Fibroblast of pulmonary artery (primary cell): ENCODE data around the gene C3orf20.

ENCODE experiments used
- DNase-seq: peaks from one replicate; pipeline ENCODE4 v3.0.0-alpha.2; 2010; ENCODE audit warnings: low read depth
- H3K4me3 ChIP-seq: replicated peaks from 2 replicates; pipeline ENCODE4 v1.5.1; 2011; ENCODE audit warnings: low read depth, mild to moderate bottlenecking, control low read depth, low read length, moderate library complexity
- TF ChIP-seq, protein P1 (sequence below): IDR thresholded peaks from 2 replicates; pipeline ENCODE4 v1.5.1; 2011; ENCODE audit warnings: mild to moderate bottlenecking, control low read depth, low read length, inconsistent platforms; ENCODE audit errors: missing control alignments

Gene C3orf20

DNA sequence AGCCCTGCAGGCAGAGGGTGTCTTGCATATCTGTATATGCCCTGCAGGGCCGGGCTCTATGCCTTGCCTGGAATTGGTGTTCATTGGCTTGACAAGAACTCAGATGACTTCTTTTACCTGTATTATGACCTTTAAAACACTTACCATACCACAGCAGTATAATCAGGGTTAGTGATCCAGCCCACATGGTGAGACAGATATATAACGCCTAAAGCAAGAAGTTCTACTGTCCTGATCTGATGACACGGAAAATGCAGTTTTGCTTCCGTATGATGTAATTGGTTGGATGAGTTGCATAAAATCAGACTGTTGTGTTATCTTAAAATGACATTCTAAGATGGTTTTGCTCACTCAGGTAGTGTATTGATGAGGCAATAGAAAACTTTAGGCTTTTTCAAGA is 14.0 kb upstream of the C3orf20 start:
- TF ChIP-seq, protein P1, sequence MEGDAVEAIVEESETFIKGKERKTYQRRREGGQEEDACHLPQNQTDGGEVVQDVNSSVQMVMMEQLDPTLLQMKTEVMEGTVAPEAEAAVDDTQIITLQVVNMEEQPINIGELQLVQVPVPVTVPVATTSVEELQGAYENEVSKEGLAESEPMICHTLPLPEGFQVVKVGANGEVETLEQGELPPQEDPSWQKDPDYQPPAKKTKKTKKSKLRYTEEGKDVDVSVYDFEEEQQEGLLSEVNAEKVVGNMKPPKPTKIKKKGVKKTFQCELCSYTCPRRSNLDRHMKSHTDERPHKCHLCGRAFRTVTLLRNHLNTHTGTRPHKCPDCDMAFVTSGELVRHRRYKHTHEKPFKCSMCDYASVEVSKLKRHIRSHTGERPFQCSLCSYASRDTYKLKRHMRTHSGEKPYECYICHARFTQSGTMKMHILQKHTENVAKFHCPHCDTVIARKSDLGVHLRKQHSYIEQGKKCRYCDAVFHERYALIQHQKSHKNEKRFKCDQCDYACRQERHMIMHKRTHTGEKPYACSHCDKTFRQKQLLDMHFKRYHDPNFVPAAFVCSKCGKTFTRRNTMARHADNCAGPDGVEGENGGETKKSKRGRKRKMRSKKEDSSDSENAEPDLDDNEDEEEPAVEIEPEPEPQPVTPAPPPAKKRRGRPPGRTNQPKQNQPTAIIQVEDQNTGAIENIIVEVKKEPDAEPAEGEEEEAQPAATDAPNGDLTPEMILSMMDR: no peak
- no peak for DNase-seq
- H3K4me3 ChIP-seq: no peak overlapping the region

DNA sequence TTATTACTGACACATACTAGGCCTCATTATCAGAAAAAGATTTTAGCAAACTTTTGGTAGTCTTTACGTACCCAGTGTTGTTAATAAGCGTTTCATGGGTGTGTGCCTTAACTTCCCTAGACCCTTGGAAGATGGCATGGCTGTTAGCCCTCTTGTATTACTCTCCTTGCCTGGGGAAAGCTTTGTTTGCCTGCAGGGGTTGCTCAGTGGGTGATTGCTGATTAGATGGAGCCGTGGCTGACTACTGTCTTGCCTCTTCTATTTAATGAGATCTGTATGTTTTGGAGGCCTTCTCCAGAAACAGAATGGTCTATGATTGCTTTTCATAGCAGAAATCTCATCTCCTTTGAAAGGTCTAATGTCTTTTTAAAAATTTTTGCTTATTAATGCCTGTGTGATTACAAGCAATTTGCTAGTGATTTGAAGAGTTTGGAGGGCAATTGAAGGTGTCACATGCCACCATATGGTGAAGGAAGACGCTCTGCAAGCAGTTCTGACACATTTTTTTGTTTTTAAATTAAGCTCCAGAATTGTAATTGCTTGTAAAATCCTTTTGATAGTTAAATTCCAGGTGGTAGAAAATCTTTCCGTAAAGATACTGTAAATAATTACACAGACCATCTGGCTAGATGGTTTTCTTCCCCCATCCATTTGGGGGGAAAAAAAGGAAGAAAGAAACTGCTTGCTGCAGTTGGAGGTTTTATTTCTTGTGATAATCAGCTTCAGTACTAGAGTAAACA is 11.4 kb upstream of the C3orf20 start:
- DNase-seq: no peak
- TF ChIP-seq, protein P1: no peak
- no peak overlapping the region for H3K4me3 ChIP-seq

DNA sequence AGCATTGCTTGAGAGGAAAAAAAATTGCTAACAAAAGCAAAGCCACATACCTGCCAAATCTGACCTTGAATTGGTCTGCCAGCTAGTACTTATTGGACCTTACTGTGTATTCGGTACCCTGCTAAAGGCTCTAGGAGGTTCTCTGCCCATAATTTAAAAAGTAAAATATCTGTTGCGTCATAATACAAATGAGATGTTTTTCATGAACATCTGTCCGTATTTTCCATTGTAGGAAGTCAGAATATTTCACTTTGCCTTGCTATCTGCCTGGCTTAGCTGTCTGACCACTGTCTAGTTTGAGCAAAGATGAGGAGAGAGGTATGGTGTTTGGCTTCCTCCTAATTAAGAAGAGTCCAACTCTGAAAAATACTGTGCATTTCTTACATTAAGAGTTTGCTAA is 10.8 kb upstream of the C3orf20 start:
- DNase-seq: no peak
- TF ChIP-seq, protein P1: no peak

GRCh38 chr3:14672588-14672987 is 2.4 kb upstream of the C3orf20 start:
- no peak overlapping the region for H3K4me3 ChIP-seq
- TF ChIP-seq, protein P1: no peak

More for the DNA sequence above, 10.8 kb upstream of the C3orf20 start:
- no peak overlapping the region for H3K4me3 ChIP-seq

DNA sequence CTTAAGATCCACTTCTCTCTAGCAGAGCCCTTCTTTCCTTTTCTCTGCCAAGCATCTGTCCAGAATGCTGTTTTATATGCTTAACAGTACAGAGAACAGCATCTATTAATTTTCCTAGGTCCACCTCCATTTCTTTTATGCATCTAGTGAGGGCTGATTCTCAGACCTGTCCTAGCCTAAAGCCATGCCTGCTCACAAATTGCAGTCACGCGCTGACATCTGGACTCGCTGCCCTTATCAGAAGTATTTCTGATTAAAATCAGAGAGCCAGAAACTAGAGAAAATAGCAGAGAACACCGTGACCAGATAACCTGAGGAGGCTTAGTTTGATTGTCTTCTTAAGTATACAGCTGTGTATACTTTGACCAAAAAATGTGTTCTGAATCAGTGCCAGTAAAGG is 1.9 kb downstream of the C3orf20 start:
- H3K4me3 ChIP-seq: no peak overlapping the region
- TF ChIP-seq, protein P1: no peak
- DNase-seq: no peak

More at GRCh38 chr3:14672588-14672987, 2.4 kb upstream of the C3orf20 start:
- no peak for DNase-seq

- H3K4me3 ChIP-seq: no peak overlapping the region
- TF ChIP-seq, protein P1: no peak
- DNase-seq: no peak
Measured at GRCh38 chr3:14678015-14678503, 3.1 kb downstream of the C3orf20 start.

DNA sequence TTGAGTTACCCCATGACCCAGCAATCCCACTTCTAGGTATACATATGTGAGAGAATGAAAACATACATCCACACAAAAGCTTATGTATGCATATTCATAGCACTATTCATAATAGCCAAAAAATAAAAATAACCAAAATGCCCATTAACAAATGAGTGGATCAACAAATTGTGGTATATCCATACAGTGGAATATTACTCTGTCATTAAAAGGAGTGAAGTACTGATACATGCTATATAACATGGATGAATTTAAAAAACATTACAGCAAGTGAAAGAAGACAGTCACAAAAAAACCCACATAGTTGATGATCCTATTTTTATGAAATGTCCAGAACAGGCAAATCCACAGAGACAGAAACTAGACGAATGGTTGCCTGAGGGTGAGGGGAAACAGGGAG is 5.2 kb downstream of the C3orf20 start:
- TF ChIP-seq, protein P1: no peak
- no peak overlapping the region for H3K4me3 ChIP-seq
- DNase-seq: no peak
